Stimulated activated CD8-positive, alpha-beta memory T cell treated with anti-CD3 and anti-CD28 coated beads, Interleukin-15, amount 100 ng/mL, for 1 hour (primary cell): ENCODE results near the gene VMP1.
"Not testable (repeated sequence)": the region's sequence is repeated elsewhere in the genome, so short reads cannot be mapped to it uniquely, and the experiment has no call there.

ENCODE experiments used
- DNase-seq: peaks from one replicate; pipeline ENCODE4 v3.0.0-alpha.2; 2020; ENCODE audit warnings: low read depth

The VMP1 gene

DNA sequence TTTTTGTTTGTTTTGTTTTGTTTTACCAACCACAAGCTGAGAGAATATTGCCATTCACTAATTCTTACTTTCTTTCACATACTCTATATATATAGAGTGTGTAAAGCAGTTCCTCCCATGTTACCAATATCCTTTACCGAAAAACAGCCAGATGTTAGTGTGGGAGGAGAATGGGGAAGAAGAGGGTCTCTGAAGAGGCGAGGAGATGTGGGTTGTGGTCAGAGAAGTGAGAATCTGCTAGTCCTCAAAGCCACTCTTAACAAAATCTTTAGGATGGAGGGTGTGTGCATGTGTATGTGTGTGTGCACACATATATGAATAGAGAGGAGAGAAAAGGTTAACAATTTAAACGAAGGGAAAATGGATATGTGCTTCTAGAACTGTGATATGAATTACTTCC, 104.7 kb downstream of the VMP1 start:
- no peak for DNase-seq

DNA sequence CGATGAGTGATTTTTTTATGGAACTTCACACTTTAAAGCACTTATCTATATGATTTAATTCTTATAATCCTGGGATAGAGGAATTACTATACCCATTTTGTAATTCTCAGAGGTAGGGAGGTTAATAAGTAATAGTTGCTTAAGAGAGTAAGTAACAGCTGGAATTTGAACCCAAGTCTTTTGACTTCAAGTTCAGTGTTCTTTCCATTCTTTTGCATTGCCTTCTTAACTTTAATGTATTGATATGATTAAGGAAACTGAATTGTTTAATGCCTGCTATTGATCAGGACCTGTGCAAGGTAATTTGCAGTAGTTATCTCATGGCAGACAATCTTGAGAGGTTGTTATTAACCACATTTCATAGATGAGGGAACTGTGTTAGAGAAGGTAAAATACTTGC, 106.8 kb downstream of the VMP1 start:
- no peak for DNase-seq

DNA sequence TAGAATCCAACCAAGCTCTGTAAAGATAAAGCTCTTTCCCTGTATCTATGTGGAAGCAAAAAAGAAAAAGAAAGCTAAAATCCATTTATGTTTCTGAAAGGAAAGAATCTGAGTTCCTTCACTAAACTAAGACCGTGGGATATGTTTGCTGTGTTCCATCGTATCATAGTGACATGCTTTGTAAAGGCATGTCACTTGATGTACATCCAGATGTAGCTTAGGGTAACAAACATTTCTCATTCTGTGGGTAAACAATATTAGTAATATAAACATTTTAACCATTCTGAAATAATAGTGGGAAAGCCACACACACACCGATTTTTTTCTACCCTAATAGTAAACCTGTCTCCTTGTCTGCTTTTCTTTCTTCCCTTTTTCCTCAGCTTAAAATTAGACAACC, 107.2 kb downstream of the VMP1 start:
- no peak for DNase-seq

DNA sequence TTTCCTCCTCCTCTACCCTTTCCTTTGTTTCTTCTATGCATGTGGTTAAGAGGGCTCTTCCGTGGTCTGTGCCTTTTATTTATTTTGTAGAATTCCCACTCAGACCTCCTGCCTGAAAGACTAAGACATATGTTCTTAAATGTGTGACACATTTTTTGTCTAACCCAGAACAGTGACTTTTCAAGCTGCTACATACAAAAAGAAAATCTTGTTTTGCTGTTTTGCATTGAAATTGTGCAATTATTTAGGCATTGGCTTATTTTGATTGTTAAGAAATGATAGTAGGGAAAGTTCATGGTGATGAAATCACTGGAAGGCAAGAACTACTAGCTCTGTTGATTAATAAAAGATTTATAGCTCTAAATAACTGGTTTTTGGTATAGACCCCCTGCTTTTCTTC, 108.5 kb downstream of the VMP1 start:
- no peak for DNase-seq

DNA sequence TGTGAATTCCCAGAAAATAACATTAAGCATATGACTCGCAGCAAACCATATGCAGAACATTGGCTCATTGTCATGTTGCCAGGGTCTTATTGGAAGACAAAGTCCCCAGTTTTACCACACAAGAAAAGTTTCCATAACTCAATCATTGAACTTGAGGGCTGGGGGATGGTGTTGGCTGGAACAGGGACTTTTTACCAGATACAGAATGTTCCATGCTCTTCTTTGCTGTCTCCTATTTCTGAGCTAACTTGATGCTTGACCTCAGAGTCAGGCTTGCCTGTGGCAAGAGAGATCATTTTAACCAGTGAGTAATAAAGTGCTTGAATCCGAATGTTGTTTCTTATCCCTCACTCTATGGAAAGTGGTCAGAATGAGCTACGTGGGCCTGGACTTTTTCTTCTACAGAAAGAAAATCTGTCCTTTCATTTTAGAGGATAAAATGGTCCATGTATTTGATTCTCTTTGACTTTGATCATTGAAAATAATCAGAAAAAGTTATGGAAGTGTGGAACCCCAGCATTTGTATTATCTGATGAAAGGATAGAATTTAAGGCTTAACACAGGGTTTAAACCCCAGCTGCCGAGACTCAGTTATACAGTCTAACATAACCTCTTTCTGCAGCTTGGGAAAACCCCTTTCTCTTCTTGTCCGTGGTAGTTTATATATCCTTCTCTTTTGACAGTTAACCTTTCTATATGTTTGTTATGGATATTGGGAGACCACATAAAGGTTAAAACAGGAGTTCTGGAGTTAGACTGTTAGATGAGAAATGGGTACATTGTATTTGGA, 118.3 kb downstream of the VMP1 start:
- no peak for DNase-seq

DNA sequence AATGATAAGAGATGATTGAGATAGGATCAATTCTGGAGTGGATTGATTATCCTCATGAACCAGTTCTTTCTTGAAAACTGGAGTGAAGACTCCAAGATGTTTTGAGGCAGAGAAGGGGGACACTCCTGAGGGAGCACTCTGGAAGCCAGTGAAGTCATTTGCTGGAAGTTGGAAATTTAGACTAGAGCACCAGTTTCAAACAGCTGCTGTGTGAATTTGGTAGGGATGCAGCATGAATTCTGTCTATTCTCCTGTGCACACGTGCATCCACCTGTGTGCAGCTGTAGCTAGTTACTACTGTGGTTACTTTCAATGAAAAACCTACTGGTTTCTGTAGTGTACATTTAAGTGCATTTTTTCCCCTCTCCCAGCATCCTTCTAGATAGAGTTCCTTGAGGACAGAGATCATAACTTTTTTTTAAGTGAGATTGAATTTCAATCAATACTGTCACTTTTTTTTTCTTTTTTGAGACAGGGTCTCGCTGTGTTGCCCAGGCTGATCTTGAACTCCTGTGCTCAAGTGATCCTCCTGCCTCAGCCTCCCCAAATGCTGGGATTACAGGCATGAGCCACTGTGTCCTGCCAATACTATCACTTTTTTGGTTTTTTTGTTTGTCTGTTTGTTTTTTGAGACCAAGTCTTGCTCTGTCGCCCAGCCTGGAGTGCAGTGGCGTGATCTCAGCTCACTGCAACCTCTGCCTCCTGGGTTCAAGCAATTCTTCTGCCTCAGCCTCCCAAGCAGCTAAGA, 119.4 kb downstream of the VMP1 start:
- no peak for DNase-seq

DNA sequence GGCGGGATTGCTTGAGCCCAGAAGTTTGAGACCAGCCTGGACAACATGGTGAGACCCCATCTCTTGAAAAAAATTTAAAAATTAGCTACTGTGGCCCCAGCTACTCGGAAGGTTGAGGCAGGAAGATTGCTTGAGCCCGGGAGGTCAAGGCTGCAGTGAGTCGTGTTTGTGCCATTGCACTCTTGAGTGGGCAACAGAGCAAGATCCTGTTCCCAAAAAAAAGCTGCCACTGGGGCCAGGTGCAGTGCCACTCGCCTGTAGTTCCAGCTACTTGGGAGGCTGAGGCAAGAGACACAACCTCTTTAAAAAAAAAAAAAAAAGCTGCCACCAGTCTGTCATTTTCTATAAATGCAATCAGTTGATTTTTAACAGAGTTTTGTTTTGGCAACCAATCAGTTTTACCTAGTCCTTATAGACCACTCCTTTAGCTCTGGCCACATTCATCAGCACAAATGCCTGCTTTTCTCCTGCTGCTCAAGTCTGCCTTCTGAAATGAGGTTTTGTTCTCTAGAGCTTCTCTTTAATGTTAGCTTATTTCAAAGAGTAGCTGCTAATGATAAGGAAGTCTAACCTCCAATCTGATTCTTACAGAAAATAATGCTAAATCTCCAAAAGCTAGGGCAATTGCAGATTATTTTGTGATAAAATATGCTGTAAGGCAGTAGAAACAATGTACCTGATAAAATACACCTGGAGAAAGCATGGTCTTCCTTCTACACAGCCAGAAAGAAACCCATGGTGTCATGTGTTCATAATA, 120.4 kb downstream of the VMP1 start:
- DNase-seq = no peak

DNA sequence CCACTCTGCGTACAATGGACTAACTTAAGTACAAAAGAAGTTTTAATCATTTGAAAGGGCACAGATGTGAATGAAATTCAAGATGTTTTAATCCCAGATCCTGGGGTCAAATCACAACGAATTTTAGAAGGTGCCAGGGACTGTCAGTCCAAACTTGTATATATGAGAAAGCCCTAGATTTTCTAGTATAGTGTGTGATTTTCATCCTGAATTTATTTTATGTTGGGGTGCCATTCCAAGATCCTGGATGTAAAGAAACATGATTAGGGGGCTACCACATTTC, 121.0 kb downstream of the VMP1 start:
- DNase-seq = no peak

DNA sequence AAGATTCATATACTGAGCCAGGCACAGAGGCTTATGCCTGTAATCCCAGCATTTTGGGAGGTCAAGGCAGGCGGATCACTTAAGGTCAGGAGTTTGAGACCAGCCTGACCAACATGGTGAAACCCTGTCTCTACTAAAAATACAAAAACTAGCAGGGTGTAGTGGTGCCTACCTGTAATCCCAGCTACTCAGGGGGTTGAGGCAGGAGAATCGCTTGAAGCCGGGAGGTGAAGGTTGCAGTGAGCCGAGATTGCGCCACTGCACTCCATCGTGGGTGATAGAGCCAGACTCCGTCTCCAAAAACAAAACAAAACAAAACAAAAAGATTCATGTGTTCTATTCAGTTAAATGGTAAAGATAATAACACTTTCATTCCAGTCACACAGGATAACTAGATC, 121.4 kb downstream of the VMP1 start:
- DNase-seq = not testable (repeated sequence)

DNA sequence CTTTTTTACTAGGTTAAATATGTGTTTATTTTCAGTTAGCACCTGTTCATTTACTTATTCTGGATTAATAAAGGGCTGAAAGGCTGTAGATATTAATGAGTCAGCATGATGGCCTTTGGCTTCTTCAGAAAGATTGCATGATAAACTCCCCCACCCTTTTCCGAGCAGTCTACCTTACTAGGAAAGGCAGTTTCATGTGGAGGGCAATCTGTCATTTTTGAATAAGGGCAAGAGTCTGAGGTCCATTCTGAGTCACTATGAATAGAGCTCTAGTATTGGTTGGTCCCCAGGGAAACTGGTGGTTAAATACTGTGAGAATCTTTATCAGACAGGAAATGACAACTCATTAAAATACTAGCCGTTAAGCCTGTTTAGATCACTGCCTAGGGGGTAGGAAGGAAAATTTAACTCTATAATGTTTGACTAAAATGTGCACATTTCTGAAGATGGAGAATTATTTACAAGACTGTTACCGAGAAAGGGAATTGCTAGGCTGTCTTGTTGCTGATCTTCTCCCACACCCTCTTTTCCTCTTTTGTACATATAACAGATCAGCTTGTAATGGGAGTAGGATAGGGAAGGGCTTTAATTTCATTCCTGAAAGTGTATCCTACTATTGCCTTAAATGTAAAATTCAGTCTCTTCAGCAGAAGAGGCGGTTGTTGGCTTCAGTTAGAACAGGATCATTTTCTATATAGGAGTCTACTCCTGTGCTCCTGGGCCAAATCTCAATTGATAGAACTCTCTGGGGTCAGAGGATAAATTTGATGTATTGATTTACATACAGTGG, 122.0 kb downstream of the VMP1 start:
- DNase-seq = no peak

DNA sequence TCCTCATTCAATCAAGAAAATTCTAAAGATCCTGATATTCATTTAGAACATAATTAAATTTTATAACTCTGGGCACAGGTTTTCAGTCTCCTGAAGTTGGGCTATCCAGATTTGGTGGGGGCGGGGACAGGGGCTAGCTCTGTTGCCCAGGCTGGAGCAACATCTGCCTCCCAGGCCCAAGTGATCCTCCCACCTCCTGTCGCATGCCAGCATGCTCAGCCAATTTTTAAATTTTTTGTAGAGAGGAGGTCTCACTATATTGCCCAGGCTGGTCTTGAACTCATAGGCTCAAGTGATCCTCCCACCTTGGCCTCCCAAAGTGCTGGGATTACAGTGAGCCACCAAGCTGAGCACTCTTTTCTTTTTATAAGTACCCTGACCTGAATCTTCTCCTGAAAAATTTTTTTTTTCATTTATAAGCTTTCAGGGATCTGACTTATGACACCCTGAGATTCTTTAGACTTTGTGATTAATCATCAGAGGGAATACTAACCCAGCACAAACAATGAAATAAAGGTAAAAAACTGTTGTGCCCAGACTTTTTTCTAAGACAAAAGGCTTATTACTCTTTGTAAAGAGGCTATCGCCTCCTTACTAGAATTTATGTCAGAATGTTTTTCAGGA, 122.7 kb downstream of the VMP1 start:
- DNase-seq = no peak

DNA sequence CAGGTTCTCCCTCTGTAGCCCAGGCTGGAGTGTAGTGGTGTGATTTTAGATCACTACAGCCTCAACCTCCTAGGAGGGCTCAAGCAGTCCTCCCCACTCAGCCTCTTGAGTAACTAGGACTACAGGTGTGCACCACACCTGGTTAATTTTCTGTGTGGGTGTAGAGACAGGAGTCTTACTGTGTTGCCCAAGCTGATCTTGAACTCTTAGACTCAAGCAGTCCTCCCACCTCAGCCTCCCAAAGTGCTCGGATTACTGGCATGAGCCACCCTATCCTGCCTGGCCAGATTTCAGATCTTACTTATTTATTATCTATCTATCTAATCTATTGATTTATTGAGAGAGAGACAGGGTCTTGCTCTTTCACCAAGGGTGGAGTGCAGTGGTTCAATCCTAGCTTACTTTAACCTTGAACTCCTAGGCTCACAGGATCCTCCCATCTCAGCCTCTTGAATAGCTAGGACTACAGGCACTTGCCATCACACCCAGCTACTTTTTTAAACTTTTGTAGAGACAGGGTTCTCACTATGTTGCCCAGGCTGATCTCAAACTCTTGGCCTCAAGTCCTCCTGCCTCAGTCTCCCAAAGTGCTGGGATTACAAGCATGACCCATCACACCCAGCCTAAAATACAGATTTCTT, 123.5 kb downstream of the VMP1 start:
- DNase-seq = no peak

DNA sequence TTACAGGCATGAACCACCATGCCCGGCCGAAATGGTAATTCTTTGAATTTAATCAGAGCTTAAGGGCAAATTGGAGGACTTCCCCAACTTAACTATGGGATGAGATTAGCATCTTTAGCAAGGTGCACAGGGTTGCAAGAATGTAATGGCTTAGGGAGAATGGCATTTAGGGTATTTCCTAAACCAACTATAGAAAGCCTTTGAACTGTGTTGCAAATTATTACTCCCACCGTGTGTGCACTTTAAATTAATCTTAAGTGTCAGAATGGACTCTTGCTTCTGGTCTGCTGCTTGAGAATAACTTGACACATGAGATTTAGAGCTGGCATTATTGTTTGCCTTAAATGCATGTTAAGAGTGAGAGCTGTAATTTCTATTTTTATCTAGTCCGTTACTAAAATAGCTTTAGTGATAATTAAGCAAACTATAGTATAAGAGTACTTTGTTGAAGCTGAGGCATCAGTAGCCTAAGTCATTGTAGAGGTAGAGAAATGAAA, 125.5 kb downstream of the VMP1 start:
- DNase-seq = no peak

DNA sequence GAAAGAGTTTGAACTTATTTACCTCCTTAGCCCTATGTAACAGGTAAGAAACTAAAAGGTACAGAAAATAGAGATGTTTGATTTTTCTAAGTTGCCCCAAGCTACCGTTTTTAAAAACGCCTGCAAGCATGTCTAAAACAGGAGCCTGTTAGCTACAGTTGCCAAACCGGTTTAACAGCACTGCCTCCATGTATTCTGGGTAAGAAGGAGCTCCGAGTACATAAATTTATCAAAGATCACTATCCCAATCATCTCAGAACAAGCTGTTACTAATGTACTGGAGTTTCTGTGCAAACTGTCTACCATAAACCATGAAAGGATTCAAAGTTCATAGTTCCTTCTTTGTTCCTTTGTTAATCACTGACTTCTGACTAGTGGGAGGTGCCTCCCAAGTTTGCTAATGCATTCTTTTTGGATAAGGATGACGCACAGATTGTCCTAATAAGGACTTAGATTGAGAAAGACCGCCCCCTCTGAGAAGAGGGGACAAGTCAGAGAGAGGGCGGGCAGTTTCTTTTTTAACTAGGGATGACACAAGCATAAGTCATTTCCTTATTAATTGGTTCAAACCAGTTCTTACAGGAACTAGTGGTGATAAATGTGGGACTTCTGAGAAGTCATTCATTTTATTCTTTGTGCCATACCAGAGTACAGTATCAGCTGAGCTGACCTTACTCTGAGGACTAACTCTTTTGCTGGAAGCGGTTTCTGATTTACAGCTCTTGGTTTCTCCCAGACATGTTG, 130.0 kb downstream of the VMP1 start:
- no peak for DNase-seq

DNA sequence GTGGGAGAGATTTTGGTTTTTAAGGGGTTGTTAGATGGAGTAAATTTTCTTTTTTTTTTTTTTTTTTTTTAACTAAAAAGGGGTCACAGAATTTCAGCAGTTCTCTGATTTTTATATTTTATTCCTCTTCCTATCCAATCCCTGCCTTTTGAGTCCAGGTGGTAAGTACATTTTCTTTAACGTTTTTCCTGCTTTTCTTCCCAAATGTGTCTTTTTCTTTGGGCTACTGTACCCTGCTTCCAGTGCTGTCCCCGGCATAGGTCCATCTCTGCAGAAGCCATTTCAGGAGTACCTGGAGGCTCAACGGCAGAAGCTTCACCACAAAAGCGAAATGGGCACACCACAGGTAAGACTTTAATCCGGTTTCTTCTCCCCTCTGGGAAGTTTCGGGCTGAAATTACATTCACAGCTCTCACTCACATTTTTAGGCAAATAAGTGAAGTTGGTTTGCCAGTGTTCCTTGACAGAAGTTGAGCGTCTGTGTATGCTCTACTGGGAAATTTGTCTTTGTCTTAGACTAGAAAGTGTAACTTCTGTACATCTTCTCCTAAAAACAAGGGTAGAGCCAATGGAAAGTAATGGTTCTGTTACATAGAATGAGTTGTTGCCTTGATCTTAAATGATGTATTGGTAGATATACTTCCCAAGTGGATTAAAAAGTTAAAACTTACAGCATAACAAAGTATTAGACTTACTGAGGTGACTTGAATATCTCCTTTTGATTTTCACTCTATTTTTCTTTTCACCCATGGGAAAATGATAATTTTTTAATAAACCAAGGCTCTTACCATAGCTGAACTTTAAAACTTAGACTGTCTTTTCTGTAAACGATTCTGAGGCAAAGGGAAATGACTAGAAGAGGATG, 130.8 kb downstream of the VMP1 start:
- DNase-seq = no peak

DNA sequence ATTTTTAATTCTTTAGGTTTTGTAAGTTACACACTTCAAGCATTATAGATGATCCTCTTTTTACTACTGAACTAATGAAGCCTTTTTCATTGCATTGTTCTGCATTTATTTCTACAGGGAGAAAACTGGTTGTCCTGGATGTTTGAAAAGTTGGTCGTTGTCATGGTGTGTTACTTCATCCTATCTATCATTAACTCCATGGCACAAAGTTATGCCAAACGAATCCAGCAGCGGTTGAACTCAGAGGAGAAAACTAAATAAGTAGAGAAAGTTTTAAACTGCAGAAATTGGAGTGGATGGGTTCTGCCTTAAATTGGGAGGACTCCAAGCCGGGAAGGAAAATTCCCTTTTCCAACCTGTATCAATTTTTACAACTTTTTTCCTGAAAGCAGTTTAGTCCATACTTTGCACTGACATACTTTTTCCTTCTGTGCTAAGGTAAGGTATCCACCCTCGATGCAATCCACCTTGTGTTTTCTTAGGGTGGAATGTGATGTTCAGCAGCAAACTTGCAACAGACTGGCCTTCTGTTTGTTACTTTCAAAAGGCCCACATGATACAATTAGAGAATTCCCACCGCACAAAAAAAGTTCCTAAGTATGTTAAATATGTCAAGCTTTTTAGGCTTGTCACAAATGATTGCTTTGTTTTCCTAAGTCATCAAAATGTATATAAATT, 132.3 kb downstream of the VMP1 start:
- no peak for DNase-seq

DNA sequence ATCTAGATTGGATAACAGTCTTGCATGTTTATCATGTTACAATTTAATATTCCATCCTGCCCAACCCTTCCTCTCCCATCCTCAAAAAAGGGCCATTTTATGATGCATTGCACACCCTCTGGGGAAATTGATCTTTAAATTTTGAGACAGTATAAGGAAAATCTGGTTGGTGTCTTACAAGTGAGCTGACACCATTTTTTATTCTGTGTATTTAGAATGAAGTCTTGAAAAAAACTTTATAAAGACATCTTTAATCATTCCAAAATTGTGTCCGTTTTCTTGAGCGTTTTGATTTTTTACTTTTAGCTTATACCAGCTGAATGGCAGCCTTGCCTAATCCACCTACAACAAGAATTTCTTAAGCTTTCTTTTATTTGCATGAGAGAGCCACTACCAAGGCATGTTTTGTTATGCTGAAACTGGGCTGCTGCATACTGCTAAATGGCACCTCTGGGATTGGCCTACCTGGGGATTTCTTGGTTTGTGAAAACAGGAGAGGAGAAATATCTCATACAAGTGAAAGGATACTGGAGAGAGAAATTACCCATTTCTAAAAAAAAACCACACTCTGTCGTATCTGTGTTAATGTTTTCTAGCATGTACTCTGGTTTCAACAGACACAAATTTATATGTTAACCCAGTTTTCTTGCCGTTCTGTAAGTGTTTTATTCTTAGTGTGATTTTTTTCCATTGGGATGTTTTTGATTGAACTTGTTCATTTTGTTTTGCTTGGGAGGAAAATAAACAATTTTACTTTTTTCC, 133.1 kb downstream of the VMP1 start:
- no peak for DNase-seq
